GM12801 (cell line): Measurements from ENCODE around the gene PRELID3B.

Experiments used
- CTCF ChIP-seq: IDR thresholded peaks from one replicate; pipeline ENCODE4 v1.5.1; 2011; ENCODE audit warnings: control low read depth; ENCODE audit not compliant: insufficient read length; ENCODE audit errors: extremely low read depth

PRELID3B gene

GRCh38 chr20:59005523-59006166 lies 36.9 kb downstream of the PRELID3B start:
- TF ChIP-seq CTCF = no peak

- TF ChIP-seq CTCF = no peak
Measured at GRCh38 chr20:59004763-59005522, 37.6 kb downstream of the PRELID3B start.

GRCh38 chr20:59004493-59004762 lies 38.2 kb downstream of the PRELID3B start:
- TF ChIP-seq CTCF = no peak

- no peak for TF ChIP-seq CTCF
Measured at GRCh38 chr20:59003836-59004492, 38.6 kb downstream of the PRELID3B start.

- no peak for TF ChIP-seq CTCF
Measured at GRCh38 chr20:59002874-59003399, 39.6 kb downstream of the PRELID3B start.

GRCh38 chr20:59002388-59002787 lies 40.2 kb downstream of the PRELID3B start:
- no peak for TF ChIP-seq CTCF

- TF ChIP-seq CTCF = no peak
Measured at GRCh38 chr20:59001449-59002171, 41.0 kb downstream of the PRELID3B start.
